ENCODE results near the gene TMC6.
"Not testable (repeated sequence)": the region's sequence is repeated elsewhere in the genome, so short reads cannot be mapped to it uniquely, and the experiment has no call there.

TMC6 gene

DNA sequence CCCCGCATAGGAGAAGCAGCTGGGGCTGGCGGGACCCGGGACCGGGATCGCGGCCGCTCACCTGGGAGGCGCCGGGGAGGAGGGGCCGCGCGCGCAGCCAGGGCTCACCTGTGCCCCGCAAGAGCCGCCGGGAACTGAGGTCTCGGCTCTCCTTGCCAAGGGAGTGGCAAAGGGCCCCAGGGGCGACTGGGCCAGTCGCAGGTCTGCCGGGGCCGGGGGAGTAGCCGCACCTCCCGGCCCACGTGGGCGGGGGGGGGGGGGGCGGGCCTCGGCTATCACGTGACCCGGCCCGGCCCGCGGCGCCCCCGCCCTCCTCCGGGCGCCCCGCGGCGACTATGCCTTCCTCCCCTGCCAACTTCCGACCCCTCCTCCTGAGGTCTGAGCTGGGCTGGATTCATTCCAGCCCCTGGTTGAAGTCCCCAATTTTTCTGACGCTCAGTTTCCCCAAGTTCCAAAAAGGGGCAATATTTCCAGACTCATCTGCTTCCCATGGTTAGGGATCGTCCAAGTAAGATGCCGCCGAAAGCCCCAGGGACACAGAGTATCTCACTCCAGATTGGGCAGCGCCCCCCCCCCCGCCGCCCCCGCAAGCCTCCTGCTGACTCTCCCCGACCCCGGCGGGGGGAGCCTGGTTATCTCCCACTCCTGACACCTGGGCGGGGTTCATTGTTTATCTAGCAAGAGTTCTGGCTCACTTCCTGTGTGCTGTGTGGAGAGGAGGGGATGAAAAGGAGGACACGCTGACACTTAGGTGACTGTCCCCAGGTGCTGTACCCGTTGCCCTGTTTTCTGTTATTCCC is at the start of gene TMC6:
Gene TMC6 (minus strand): TSS at position 205 of the 800 bp plus-strand sequence. CDS start 1,923 bp downstream, outside the sequence.
- H3K4me3 ChIP-seq: peak within 1 kb of the TSS; percentile 54 to 83 (median 72)
- peak within 1 kb of the TSS; percentile 48 to 98 (median 90) for H3K27ac ChIP-seq

DNA sequence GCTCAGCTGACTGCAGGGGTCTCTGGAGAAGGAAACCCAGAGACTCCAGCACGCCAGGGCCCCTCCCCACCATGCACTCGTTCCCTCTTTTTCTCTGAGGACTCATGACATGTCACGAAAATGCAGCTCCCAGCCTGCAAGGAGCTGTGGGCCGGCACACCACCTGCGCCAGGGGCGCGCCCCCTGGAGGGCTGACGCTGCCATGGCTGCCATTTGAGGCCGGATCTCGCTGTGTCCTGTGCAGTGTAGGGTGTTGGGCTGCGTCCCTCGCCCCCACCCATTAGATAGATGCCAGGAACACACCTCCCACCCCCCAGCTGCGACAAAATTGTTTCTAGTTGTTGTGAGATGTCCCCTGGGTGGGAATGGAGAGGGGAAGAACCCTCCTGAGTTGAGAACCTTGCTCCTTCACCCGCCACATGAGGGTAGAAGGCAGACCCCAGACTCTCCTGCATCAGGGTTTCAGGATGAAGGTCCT is 48.0 kb upstream of the TMC6 start:
- Histone ChIP-seq H3K4me3 (no peak overlapping the region), H3K27ac (peak overlapping the region in 1 of 21 experiments; percentile 10)

- Histone ChIP-seq H3K4me3 (no peak overlapping the region), H3K27ac (peak overlapping the region in 9 of 21 experiments; percentile 1 to 84 (median 73))
Observed at GRCh38 chr17:78175643-78175981, 47.1 kb upstream of the TMC6 start.

DNA sequence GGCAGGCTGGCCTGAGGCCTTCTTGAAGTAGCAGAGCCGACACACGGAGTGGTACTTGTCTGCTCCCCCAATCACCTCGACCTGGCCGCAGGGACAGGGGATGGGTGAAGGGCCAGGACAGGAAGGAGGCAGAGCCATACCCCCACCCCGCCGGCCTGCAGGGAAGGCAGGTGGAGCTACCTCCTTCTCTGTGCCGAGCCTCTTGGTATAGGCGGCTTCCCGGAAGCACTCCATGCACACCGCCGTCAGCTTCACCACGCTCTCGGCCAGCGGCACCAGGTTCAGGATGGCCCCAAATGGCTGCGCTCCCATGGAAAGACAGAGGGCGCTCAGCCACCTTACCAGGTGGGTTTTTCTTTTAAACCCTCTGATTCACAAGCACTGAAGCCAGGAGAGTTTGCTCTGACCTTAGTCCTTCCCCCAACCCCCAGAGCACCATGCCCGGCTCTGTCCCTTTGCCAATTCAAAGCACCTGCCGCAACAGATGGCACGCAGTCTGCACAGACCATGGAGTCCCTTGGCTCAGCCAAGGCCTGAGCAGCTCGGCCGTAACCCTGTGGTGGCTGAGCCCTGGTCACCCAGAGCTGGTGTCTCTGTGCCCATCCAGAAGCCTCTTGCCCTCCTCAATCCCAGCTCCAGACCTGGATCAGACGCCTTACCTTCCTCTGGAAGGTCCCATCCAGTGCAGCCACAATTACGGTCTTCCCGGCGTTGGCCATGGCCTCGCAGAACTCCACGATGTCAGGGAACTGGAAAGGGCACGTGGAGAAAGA is 46.5 kb upstream of the TMC6 start:
- no peak overlapping the region for H3K4me3 ChIP-seq
- peak overlapping the region in 19 of 21 experiments; percentile 1 to 85 (median 66) for H3K27ac ChIP-seq

DNA sequence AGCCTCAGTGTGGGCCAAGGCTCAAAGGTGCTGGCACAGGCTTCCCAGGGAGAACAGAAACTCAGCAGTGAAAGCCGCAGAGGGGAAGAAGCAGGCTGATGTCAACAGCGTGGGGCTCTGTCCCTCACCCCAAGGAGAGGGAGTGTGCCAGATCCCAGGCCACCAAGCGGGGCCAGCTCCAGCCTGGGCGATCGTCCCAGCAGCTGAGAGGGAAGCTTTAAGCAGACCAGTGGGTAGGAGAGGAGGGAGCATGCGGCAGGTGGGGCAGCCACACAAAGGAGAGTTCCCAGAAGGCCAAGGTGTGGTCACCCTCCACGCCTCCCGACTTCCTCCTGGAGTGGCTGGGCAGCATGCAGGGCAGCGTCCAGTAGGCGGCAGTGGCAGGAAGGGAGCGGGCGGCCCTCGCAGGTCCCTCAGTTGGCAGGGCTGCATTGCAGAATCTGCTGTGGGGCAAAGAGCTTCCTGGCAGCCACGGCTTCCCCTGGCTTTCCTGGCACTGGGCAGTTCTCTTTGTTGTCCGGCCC is 45.9 kb upstream of the TMC6 start:
- Histone ChIP-seq H3K27ac (peak overlapping the region in 19 of 21 experiments; percentile 1 to 85 (median 66)), H3K4me3 (no peak overlapping the region)

- no peak overlapping the region for H3K4me3 ChIP-seq
- peak overlapping the region in 17 of 21 experiments; percentile 14 to 85 (median 66) for H3K27ac ChIP-seq
Observed at GRCh38 chr17:78173097-78173715, 44.7 kb upstream of the TMC6 start.

DNA sequence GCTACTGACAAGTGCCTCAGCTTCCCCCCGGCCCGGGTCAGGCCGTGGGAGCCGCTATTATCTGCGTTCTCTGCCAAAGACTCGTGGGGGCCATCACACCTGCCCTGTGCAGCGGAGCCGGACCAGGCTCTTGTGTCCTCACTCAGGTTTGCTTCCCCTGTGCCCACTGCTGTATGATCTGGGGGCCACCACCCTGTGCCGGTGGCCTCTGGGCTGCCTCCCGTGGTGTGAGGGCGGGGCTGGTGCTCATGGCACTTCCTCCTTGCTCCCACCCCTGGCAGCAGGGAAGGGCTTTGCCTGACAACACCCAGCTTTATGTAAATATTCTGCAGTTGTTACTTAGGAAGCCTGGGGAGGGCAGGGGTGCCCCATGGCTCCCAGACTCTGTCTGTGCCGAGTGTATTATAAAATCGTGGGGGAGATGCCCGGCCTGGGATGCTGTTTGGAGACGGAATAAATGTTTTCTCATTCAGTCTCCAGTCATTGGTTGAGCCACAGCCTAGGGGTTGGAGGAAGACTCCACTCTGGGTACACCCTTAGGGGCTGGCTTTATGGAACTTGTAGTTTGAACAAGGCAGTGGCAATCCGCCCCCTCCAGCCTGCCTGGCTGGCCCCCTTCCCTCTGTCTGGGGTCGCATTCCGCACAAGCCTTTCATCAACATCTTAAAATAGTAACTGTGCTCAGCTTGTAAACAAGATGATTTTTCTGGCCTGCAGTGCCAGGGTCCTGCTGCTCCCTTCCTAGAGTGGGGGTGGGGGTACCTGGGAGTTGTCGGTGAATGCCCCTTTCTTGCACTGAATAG is 43.9 kb upstream of the TMC6 start:
- Histone ChIP-seq H3K4me3 (no peak overlapping the region), H3K27ac (peak overlapping the region in 18 of 21 experiments; percentile 4 to 85 (median 64))

DNA sequence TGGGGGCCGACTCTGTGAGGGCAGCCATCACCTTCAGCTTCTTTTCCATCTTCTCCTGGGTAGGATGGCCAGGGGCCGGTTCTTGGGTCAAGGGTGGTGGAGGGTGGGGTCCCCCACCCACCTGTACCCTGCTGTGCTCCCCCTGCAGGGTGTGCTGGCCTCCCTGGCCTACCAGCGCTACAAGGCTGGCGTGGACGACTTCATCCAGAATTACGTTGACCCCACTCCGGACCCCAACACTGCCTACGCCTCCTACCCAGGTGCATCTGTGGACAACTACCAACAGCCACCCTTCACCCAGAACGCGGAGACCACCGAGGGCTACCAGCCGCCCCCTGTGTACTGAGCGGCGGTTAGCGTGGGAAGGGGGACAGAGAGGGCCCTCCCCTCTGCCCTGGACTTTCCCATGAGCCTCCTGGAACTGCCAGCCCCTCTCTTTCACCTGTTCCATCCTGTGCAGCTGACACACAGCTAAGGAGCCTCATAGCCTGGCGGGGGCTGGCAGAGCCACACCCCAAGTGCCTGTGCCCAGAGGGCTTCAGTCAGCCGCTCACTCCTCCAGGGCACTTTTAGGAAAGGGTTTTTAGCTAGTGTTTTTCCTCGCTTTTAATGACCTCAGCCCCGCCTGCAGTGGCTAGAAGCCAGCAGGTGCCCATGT is 43.2 kb upstream of the TMC6 start:
- not testable (repeated sequence) for H3K4me3 ChIP-seq
- peak overlapping the region in 17 of 21 experiments; percentile 4 to 85 (median 47) for H3K27ac ChIP-seq

- Histone ChIP-seq H3K4me3 (no peak overlapping the region), H3K27ac (peak overlapping the region in 11 of 21 experiments; percentile 12 to 84 (median 47))
Observed at GRCh38 chr17:78170692-78171590, 42.4 kb upstream of the TMC6 start.

DNA sequence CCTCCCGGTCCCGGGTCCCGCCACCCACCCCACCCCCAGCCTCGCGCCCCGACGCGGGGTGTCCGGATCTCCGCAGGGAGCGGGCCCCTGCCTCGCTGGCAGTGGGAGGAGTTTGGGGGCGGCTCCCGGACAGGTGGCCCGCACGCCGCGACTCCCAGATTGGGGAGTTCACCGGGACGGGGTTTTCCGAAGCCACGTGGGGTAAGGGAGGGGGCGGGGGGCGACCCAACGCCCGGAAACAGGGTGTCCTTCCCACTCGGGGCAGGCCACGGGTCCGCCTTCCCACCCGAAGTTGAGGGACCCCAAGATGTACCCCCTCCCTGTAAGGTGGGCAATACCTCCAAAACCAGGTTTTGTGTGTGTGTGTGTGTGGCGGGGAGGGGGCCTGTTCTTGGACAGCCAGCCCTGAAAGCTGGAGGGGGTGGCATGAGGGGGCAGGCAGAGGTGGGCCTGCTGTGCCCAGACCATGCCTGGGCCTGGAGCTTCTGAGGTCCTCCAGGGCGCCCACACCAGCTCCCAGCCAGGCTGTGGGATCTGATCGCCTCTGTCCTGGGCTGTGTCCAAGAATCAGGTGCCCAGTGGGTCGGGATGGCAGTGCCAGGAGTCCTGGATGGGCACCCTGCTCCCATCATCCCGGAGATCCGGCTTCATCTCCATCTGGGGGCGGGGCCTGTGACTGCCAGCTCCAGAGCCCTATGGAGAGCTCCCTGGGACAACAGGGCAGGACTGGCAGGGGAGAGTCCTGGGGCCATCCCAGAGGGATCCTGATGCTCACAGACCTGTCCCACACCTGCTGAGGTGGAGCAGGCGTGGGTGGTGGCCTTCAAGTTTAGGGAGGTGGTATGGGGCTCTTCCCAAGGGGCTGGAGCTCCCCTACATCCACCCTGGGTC is 40.6 kb upstream of the TMC6 start:
- peak overlapping the region; percentile 62 to 95 (median 76) for H3K4me3 ChIP-seq
- peak overlapping the region; percentile 54 to 99 (median 94) for H3K27ac ChIP-seq

DNA sequence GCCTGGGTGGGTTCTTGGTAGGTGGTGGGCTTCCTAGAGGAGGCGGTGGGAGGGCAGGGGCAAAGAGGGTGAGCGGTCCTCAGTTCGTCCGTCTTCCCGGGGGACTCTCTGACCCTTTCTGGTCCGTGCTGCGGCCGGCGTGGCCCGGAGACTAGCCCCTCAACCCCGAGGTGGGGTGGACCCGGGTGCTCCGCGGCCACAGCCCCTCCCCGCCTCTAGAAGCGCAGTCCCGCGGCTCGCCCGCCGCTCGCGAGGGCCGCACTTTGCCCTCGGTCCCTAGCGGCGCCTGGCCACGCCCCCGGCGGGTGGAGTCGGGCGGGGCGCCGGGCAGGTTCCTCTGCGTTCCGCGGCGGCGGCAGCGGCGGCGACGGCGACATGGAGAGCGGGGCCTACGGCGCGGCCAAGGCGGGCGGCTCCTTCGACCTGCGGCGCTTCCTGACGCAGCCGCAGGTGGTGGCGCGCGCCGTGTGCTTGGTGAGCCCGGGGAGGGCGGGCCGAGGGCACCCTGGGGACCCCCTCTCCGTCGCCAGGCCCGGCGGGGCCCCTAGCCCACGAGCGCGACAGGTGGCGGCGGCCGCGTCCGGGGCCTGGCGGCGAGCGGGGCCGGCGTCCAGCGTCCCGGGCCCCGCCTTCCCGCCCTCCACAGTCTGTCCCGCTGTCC is 39.8 kb upstream of the TMC6 start, which contains the start of gene SYNGR2:
Gene SYNGR2 (plus strand): TSS at position 340 of the 661 bp plus-strand sequence. CDS start 36 bp downstream, at position 376.
- Histone ChIP-seq H3K27ac (peak within 1 kb of the TSS; percentile 54 to 99 (median 94)), H3K4me3 (peak within 1 kb of the TSS; percentile 62 to 95 (median 76))

DNA sequence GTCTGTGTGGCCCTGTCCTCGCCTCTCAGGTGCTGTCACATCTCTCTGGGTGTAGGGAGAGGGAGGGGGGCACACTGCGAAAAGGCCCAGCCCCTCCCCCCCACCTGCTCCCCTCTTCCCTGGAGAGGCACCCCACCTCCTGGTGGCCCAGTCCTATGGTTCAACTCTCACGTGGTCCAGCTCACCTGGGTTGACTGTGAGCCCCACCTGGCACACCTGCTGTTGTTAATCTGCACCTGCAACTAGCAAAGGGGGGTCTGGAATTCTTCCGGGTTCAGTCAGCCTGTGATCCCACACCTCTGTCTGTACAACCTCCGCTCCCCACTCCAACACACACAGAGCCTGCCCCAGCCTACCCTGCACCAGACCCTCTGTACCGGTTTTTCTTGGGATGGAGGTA is 37.9 kb upstream of the TMC6 start:
- H3K27ac ChIP-seq: no peak overlapping the region
- no peak overlapping the region for H3K4me3 ChIP-seq

GRCh38 chr17:78164748-78165607 is 36.4 kb upstream of the TMC6 start:
- H3K27ac ChIP-seq: peak overlapping the region in 1 of 21 experiments; percentile 6
- no peak overlapping the region for H3K4me3 ChIP-seq

- Histone ChIP-seq H3K4me3 (no peak overlapping the region), H3K27ac (no peak overlapping the region)
Observed at GRCh38 chr17:78163881-78164747, 35.6 kb upstream of the TMC6 start.
